HG02981 (cell line): ENCODE data around the gene PTPRD.

Experiments
- ATAC-seq: cut with Tn5 transposase; IDR thresholded peaks from one replicate; pipeline ENCODE4 v1.9.1; 2021; ENCODE audit warnings: mild to moderate bottlenecking, moderate library complexity; ENCODE audit not compliant: unreplicated experiment

The PTPRD gene

GRCh38 chr9:9223175-9223574 lies 1389.6 kb downstream of the PTPRD start:
- ATAC-seq = no peak

GRCh38 chr9:9222730-9223129 lies 1390.1 kb downstream of the PTPRD start:
- no peak for ATAC-seq

GRCh38 chr9:9216934-9217333 lies 1395.9 kb downstream of the PTPRD start:
- ATAC-seq = no peak

GRCh38 chr9:9215050-9215449 lies 1397.8 kb downstream of the PTPRD start:
- no peak for ATAC-seq

- no peak for ATAC-seq
Measured at GRCh38 chr9:9214066-9214465, 1398.7 kb downstream of the PTPRD start.

- no peak for ATAC-seq
Measured at GRCh38 chr9:9212963-9213362, 1399.8 kb downstream of the PTPRD start.

- no peak for ATAC-seq
Measured at GRCh38 chr9:9202276-9202675, 1410.5 kb downstream of the PTPRD start.

- no peak for ATAC-seq
Measured at GRCh38 chr9:9186086-9186485, 1426.7 kb downstream of the PTPRD start.

GRCh38 chr9:9182431-9182830 lies 1430.4 kb downstream of the PTPRD start:
- no peak for ATAC-seq

- no peak for ATAC-seq
Measured at GRCh38 chr9:9177081-9177480, 1435.7 kb downstream of the PTPRD start.

GRCh38 chr9:9174358-9174757 lies 1438.4 kb downstream of the PTPRD start:
- no peak for ATAC-seq

- ATAC-seq = no peak
Measured at GRCh38 chr9:9173264-9173663, 1439.5 kb downstream of the PTPRD start.

GRCh38 chr9:9170439-9171134 lies 1442.2 kb downstream of the PTPRD start:
- ATAC-seq = no peak

GRCh38 chr9:9142001-9142400 lies 1470.8 kb downstream of the PTPRD start:
- no peak for ATAC-seq

- ATAC-seq = no peak
Measured at GRCh38 chr9:9133526-9133925, 1479.3 kb downstream of the PTPRD start.

- ATAC-seq = no peak
Measured at GRCh38 chr9:9124616-9125015, 1488.2 kb downstream of the PTPRD start.

GRCh38 chr9:9122230-9122875 lies 1490.4 kb downstream of the PTPRD start:
- ATAC-seq = no peak

GRCh38 chr9:9117866-9118265 lies 1494.9 kb downstream of the PTPRD start:
- ATAC-seq = no peak

- no peak for ATAC-seq
Measured at GRCh38 chr9:9112001-9112720, 1500.6 kb downstream of the PTPRD start.

- no peak for ATAC-seq
Measured at GRCh38 chr9:9108641-9109040, 1504.2 kb downstream of the PTPRD start.

- ATAC-seq = no peak
Measured at GRCh38 chr9:9102295-9102694, 1510.5 kb downstream of the PTPRD start.

- ATAC-seq = no peak
Measured at GRCh38 chr9:9100070-9100469, 1512.7 kb downstream of the PTPRD start.
